CD8-positive, alpha-beta memory T cell (primary cell): ENCODE results near the gene GTF2IRD1. TPM values are rescaled to one million over a fixed set of nuclear protein-coding genes. Genes with fewer than 3 reads are reported as not detected.
"Not testable (repeated sequence)": the region's sequence is repeated elsewhere in the genome, so short reads cannot be mapped to it uniquely, and the experiment has no call there.

Experiments
- CTCF ChIA-PET: fragments of 350-600 bp; sonication (Branson Sonifier 250); formaldehyde crosslinking; loops from one replicate; lab custom pipeline; 2021; ENCODE audit warnings: antibody characterized with exemption; lab: Charles Lee
- POLR2A ChIA-PET: fragments of 350-600 bp; sonication (Branson Sonifier 250); formaldehyde crosslinking; loops from one replicate; lab custom pipeline; 2021; ENCODE audit warnings: antibody characterized with exemption; lab: Charles Lee
- DNase-seq, 5 donors: peaks; one replicate each; pipeline versions ENCODE4 v3.0.0 to v3.0.0-alpha.2; 2020 to 2022; ENCODE audit warnings: mixed read lengths in 1 of 5
- H3K27ac ChIP-seq: one replicate; pipeline ENCODE4 v1.7.0; 2013; ENCODE audit warnings: low read depth, mild to moderate bottlenecking, low read length, moderate library complexity
- H3K27me3 ChIP-seq: 2 replicates; pipeline ENCODE4 v1.7.0; 2013; ENCODE audit warnings: low read length, mild to moderate bottlenecking; ENCODE audit not compliant: insufficient read depth, poor library complexity, severe bottlenecking
- H3K36me3 ChIP-seq: 2 replicates; pipeline ENCODE4 v1.7.0; 2013; ENCODE audit warnings: mild to moderate bottlenecking, low read length, moderate library complexity; ENCODE audit not compliant: insufficient read depth
- H3K4me1 ChIP-seq: 2 replicates; pipeline ENCODE4 v1.7.0; 2013; ENCODE audit warnings: mild to moderate bottlenecking, low read length, moderate library complexity; ENCODE audit not compliant: insufficient read depth
- H3K4me3 ChIP-seq: 2 replicates; pipeline ENCODE4 v1.7.0; 2013; ENCODE audit warnings: mild to moderate bottlenecking, low read length
- H3K9me3 ChIP-seq: 2 replicates; pipeline ENCODE4 v1.7.0; 2013; ENCODE audit warnings: mild to moderate bottlenecking, low read length
- H3K27ac Mint-ChIP-seq, 8 donors: one replicate each; pipeline ENCODE4 v1.8.0; 2020 to 2021; ENCODE audit warnings: mixed read lengths in 8 of 8, mild to moderate bottlenecking in 6 of 8, inconsistent platforms in 3 of 8, moderate library complexity in 3 of 8
- H3K27me3 Mint-ChIP-seq, 2 donors: one replicate each; pipeline ENCODE4 v1.8.0; 2020 to 2021; ENCODE audit warnings: mixed read lengths in 2 of 2, mild to moderate bottlenecking in 1 of 2, moderate library complexity in 1 of 2
- H3K36me3 Mint-ChIP-seq, 3 donors: one replicate each; pipeline ENCODE4 v1.8.0; 2020 to 2021; ENCODE audit warnings: mixed read lengths in 3 of 3, inconsistent platforms in 1 of 3, mild to moderate bottlenecking in 1 of 3
- H3K4me1 Mint-ChIP-seq, 3 donors: one replicate each; pipeline ENCODE4 v1.8.0; 2020 to 2021; ENCODE audit warnings: mixed read lengths in 3 of 3, inconsistent platforms in 1 of 3, mild to moderate bottlenecking in 1 of 3
- H3K4me3 Mint-ChIP-seq, 7 donors: one replicate each; pipeline ENCODE4 v1.8.0; 2020 to 2021; ENCODE audit warnings: mixed read lengths in 7 of 7, mild to moderate bottlenecking in 6 of 7, moderate library complexity in 4 of 7, inconsistent platforms in 2 of 7
- H3K9me3 Mint-ChIP-seq, 5 donors: one replicate each; pipeline ENCODE4 v1.8.0; 2020 to 2022; ENCODE audit warnings: mixed read lengths in 5 of 5, mild to moderate bottlenecking in 3 of 5, moderate library complexity in 2 of 5, inconsistent platforms in 1 of 5
- polyA plus RNA-seq: library from polyadenylated mRNA; unstranded; fragments of 300-500 nt; fragmentation: Illumina TruSeq; gene quantifications from one replicate; pipeline ENCODE4 v1.2.3, GENCODE V29; 2021
- total RNA-seq, 2 experiments: library from RNA; stranded (reverse); gene quantifications; one replicate each; pipeline ENCODE4 v1.2.3, GENCODE V29; 2021

GTF2IRD1 gene
- total and polyA plus RNA-seq, 3 experiments from 2014 or later = 0.42 to 0.88 TPM; not detected in 1

DNA sequence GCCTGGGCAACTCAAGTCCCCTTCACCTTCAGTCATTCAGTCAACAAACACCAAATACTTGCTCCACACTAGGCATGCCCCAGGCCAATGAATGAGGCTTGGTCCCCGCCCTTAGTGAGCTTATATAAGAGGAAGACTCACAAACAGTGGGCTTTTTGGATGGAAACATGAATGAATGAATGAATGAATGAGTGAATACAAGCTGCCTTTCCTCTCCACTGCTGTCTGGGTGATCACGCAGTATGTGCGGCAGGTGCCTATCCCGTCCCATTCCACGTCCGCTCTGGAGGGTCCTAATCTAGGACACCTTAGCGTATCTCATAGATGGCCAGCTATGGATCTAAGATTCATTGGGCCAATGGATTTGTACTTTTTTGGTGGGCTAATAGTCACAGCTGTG is 184.0 kb downstream of the GTF2IRD1 start:
- Histone ChIP-seq H3K4me1 (no peaks in the 10 kb centered on the region), H3K9me3 (no peaks in the 10 kb centered on the region), H3K27me3 (no peaks in the 10 kb centered on the region), H3K4me3 (no peak overlapping the region), H3K36me3 (no peaks in the 10 kb centered on the region), H3K27ac (no peak overlapping the region)
- Mint-ChIP-seq H3K36me3 (no peaks in the 10 kb centered on the region), H3K9me3 (no peaks in the 10 kb centered on the region), H3K27ac (no peak overlapping the region), H3K4me1 (no peaks in the 10 kb centered on the region), H3K4me3 (no peak overlapping the region), H3K27me3 (peaks cover 0 to 4% of the 10 kb centered on the region in 2 donors)
- DNase-seq = no peak
- POLR2A ChIA-PET = interaction anchor here (0.6 kb wide), 1 partner anchor 20 kb away, joined by 4 read pairs; the partner anchor contains the start of gene GTF2I
- CTCF ChIA-PET = no interaction called here

DNA sequence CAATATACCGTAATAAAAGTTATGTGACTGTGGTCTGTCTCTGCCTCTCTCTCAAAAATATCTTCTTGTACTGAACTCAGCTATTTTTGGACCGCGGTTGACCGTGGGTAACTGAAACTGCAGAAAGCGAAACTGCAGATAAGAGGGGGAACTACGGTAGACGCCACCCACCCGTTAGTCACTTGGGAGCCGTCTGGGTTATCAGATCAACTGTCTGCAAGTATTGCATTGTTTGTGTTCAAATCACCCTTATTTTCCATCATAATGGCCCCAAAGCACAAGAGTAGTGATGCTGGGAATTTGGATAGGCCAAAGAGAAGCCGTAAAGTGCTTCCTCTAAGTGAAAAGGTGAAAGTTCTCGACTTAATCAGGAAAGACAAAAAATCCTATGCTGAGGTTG is 196.3 kb downstream of the GTF2IRD1 start:
- Histone ChIP-seq H3K4me3 (peak overlapping the region; percentile 73), H3K4me1 (peaks cover 19% of the 10 kb centered on the region), H3K27ac (peak overlapping the region; percentile 43)
- not testable (repeated sequence) for H3K36me3 Mint-ChIP-seq, H3K36me3 ChIP-seq, H3K27me3 Mint-ChIP-seq, H3K27me3 ChIP-seq, H3K9me3 ChIP-seq, H3K9me3 Mint-ChIP-seq
- POLR2A ChIA-PET = interaction anchor here (0.6 to 0.8 kb wide), 2 partner anchors 21 to 240 kb away, joined by 4 to 5 read pairs; no protein-coding TSS in a partner anchor
- peak; percentile 50 to 82 (median 54) for DNase-seq
- peak overlapping the region; percentile 91 to 98 (median 94) for H3K27ac Mint-ChIP-seq
- H3K4me3 Mint-ChIP-seq = peak overlapping the region; percentile 86 to 96 (median 90)
- H3K4me1 Mint-ChIP-seq = peaks cover 13 to 25% (median 23%) of the 10 kb centered on the region in 3 donors
- CTCF ChIA-PET = interaction anchor here (1.5 kb wide), 1 partner anchor 11 kb away, joined by 3 read pairs; no protein-coding TSS in a partner anchor

DNA sequence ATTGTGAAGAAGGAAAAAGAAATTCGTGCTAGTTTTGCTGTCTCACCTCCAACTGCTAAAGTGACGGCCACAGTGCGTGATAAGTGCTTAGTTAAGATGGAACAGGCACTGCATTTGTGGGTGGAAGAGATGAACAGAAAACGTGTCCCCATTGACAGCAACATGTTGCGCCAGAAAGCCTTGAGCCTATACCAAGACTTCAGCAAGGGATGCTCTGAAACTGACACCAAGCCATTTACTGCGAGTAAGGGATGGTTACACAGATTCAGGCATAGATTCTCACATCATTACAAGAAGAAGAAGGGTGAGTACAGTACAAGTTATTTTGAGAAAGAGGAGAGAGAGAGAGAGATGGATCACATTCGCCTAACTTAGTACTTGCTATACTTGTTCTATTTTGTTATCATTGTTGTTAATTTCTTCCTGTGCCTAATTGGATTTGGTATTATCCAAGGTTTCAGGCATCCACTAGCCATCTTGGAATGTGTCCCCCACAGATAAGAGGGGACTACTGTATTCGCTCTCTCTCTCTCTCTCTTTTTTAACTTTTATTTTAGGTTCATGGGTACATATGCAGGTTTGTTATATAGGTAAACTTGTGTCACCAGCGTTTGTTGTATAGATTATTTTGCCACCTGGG is 196.9 kb downstream of the GTF2IRD1 start:
- H3K9me3 Mint-ChIP-seq, H3K27me3 ChIP-seq, H3K27me3 Mint-ChIP-seq, CTCF ChIA-PET, H3K9me3 ChIP-seq, H3K36me3 ChIP-seq, H3K36me3 Mint-ChIP-seq, POLR2A ChIA-PET, DNase-seq: not testable (repeated sequence)
- peaks cover 22% of the 10 kb centered on the region for H3K4me1 ChIP-seq
- H3K4me1 Mint-ChIP-seq = peaks cover 13 to 28% (median 27%) of the 10 kb centered on the region in 3 donors
- peak overlapping the region; percentile 73 for H3K4me3 ChIP-seq
- H3K27ac Mint-ChIP-seq = peak overlapping the region; percentile 91 to 98 (median 94)
- peak overlapping the region; percentile 86 to 96 (median 90) for H3K4me3 Mint-ChIP-seq
- H3K27ac ChIP-seq = peak overlapping the region; percentile 43

DNA sequence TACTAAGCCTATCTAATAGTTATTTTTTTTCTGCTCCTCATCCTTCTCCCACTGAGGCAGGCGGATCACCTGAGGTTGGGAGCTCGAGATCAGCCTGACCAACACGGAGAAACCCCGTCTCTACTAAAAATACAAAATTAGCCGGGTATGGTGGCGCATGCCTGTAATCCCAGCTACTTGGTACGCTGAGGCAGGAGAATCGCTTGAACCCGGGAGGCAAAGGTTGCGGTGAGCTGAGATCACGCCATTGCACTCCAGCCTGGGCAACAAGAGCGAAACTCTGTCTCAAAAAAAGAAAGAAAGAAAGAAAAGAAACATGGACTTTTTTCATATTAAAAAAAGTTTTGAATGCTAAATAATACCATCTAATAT is 197.4 kb downstream of the GTF2IRD1 start:
- H3K4me3 ChIP-seq, H3K27me3 Mint-ChIP-seq, H3K9me3 ChIP-seq, H3K36me3 ChIP-seq, H3K9me3 Mint-ChIP-seq, H3K27me3 ChIP-seq, H3K36me3 Mint-ChIP-seq, CTCF ChIA-PET, POLR2A ChIA-PET, DNase-seq, H3K27ac ChIP-seq: not testable (repeated sequence)
- Mint-ChIP-seq H3K4me3 (peak overlapping the region in 5 of 7 donors; percentile 86 to 93 (median 90)), H3K4me1 (peaks cover 16 to 33% (median 31%) of the 10 kb centered on the region in 3 donors), H3K27ac (peak overlapping the region in 6 of 8 donors; percentile 91 to 97 (median 94))
- peaks cover 27% of the 10 kb centered on the region for H3K4me1 ChIP-seq

Other genes starting within 250 kb of the GTF2IRD1 start
- gene LAT2, start 243.9 kb upstream of the GTF2IRD1 start, total RNA-seq = 1 to 10 TPM; 1.9 to 2.8 TPM
- gene LAT2, start 243.9 kb upstream of the GTF2IRD1 start, polyA plus RNA-seq = 6.5 TPM
- gene RFC2, start 199.5 kb upstream of the GTF2IRD1 start, total RNA-seq = 10 to 100 TPM; 88.9 to 99.4 TPM
- gene RFC2, start 199.5 kb upstream of the GTF2IRD1 start, polyA plus RNA-seq = 24.8 TPM
- gene CLIP2, start 164.5 kb upstream of the GTF2IRD1 start, total RNA-seq = 1 to 10 TPM; 2.4 to 2.9 TPM
- gene CLIP2, start 164.5 kb upstream of the GTF2IRD1 start, polyA plus RNA-seq = 0.94 TPM
- 100 to 1,000 TPM; 176 TPM for gene GTF2I, start 203.8 kb downstream of the GTF2IRD1 start, total RNA-seq
- gene GTF2I, start 203.8 kb downstream of the GTF2IRD1 start, polyA plus RNA-seq = 71.3 TPM